Endothelial cell of umbilical vein (primary cell): ENCODE measurements around the gene ZBTB43. TPM values are rescaled to one million over a fixed set of nuclear protein-coding genes. Genes with fewer than 3 reads are reported as not detected.

Experiments
- BruUV-seq: library from RNA; stranded (reverse); fragments of 400-500 nt; replicated peaks from 2 replicates; lab custom pipeline; 2021; lab: Mats Ljungman, UMichigan
- CTCF ChIA-PET: fragments of 300-600, 350-600 bp; sonication (Branson Sonifier 250); formaldehyde crosslinking; loops from one replicate; lab custom pipeline; 2021; ENCODE audit warnings: antibody characterized with exemption, inconsistent platforms; lab: Charles Lee
- POLR2A ChIA-PET: fragments of 300-600, 350-600 bp; sonication (Branson Sonifier 250); formaldehyde crosslinking; loops from one replicate; lab custom pipeline; 2021; ENCODE audit warnings: antibody characterized with exemption, inconsistent platforms; lab: Charles Lee
- DNase-seq: peaks from one replicate; pipeline ENCODE4 v3.0.0-alpha.2; 2011; ENCODE audit warnings: low read depth, low spot score
- FAIRE-seq: peaks from 2 replicates; lab custom pipeline; 2011; peaks lifted over from hg19 to GRCh38; lab: Jason Lieb, UNC
- H2AFZ ChIP-seq: 2 replicates; pipeline ENCODE4 v1.6.0; 2012; ENCODE audit warnings: low read depth, low read length, control low read depth, inconsistent platforms
- H3K27ac ChIP-seq: 2 replicates; pipeline ENCODE4 v1.5.1; 2011; ENCODE audit warnings: low read depth, mild to moderate bottlenecking, control low read depth, low read length, moderate library complexity; ENCODE audit not compliant: insufficient read depth
- H3K27me3 ChIP-seq, 2 experiments: 2 replicates each; pipeline versions ENCODE4 v1.6.0 to v1.6.1; 2011; ENCODE audit warnings: low read length in 2 of 2, mixed read lengths in 1 of 2; ENCODE audit not compliant: control insufficient read depth in 2 of 2, insufficient read depth in 2 of 2
- H3K36me3 ChIP-seq, 2 experiments: 2 replicates in 1 of 2; 3 replicates in 1 of 2; pipeline ENCODE4 v1.5.1; 2011; ENCODE audit warnings: low read length in 2 of 2, mild to moderate bottlenecking in 1 of 2, moderate library complexity in 1 of 2; ENCODE audit not compliant: control insufficient read depth in 2 of 2, insufficient read depth in 2 of 2; ENCODE audit errors: extremely low read depth in 1 of 2
- H3K4me1 ChIP-seq: 3 replicates; pipeline ENCODE4 v1.5.1; 2011; ENCODE audit warnings: mild to moderate bottlenecking, low read length; ENCODE audit not compliant: control insufficient read depth, insufficient read depth; ENCODE audit errors: extremely low read depth
- H3K4me2 ChIP-seq: 2 replicates; pipeline ENCODE4 v1.6.1; 2011; ENCODE audit warnings: low read length, control low read depth, mixed read lengths; ENCODE audit not compliant: insufficient read depth
- H3K4me3 ChIP-seq, 3 experiments: fragments of 200-600 bp in 1 of 3; sonication (generic), shearing (Covaris generic) in 1 of 3; replicated peaks in 1 of 3; 2 replicates each; pipeline ENCODE4 v1.5.1; 2011 to 2016; ENCODE audit warnings: control low read depth in 3 of 3, low read length in 3 of 3, mild to moderate bottlenecking in 2 of 3, inconsistent platforms in 1 of 3, low read depth in 1 of 3, moderate library complexity in 1 of 3; ENCODE audit not compliant: insufficient read depth in 1 of 3
- H3K79me2 ChIP-seq: 2 replicates; pipeline ENCODE4 v1.6.0; 2012; ENCODE audit warnings: low read length, inconsistent platforms; ENCODE audit not compliant: control insufficient read depth, insufficient read depth
- H3K9ac ChIP-seq: replicated peaks from 2 replicates; pipeline ENCODE3; 2011; ENCODE audit warnings: low read length, control low read depth; ENCODE audit not compliant: insufficient read depth; ENCODE audit errors: extremely low read depth
- H3K9me1 ChIP-seq: replicated peaks from 3 replicates; pipeline ENCODE4 v1.6.0; 2011; ENCODE audit warnings: mild to moderate bottlenecking, low read length; ENCODE audit not compliant: control insufficient read depth, insufficient read depth; ENCODE audit errors: extremely low read depth
- H3K9me3 ChIP-seq: replicated peaks from 2 replicates; pipeline ENCODE4 v1.5.1; 2012; ENCODE audit warnings: low read length, inconsistent platforms; ENCODE audit not compliant: control insufficient read depth, insufficient read depth
- H4K20me1 ChIP-seq: replicated peaks from 2 replicates; pipeline ENCODE3; 2011; ENCODE audit warnings: mild to moderate bottlenecking, low read length; ENCODE audit not compliant: control insufficient read depth, insufficient read depth; ENCODE audit errors: extremely low read depth
- EZH2 ChIP-seq: IDR thresholded peaks from 2 replicates; pipeline ENCODE4 v1.6.1; 2012; ENCODE audit warnings: borderline replicate concordance, low read depth, mild to moderate bottlenecking, moderate library complexity, low read length, inconsistent platforms; ENCODE audit not compliant: severe bottlenecking
- FOS ChIP-seq: IDR thresholded peaks from 2 replicates; pipeline ENCODE4 v1.6.1; 2011; ENCODE audit warnings: mild to moderate bottlenecking, low read length, moderate library complexity, borderline replicate concordance; ENCODE audit not compliant: insufficient read depth
- GATA2 ChIP-seq: IDR thresholded peaks from 2 replicates; pipeline ENCODE4 v1.7.0; 2011; ENCODE audit warnings: low read depth, mild to moderate bottlenecking, moderate library complexity, mixed read lengths, low read length; ENCODE audit not compliant: insufficient read length, insufficient read depth
- JUN ChIP-seq: IDR thresholded peaks from 2 replicates; pipeline ENCODE4 v1.6.1; 2011; ENCODE audit warnings: borderline replicate concordance, low read depth; ENCODE audit not compliant: insufficient read length, insufficient read depth
- MAX ChIP-seq: IDR thresholded peaks from 2 replicates; pipeline ENCODE4 v1.6.1; 2011; ENCODE audit not compliant: insufficient read depth, insufficient read length
- MYC ChIP-seq: IDR thresholded peaks from one replicate; pipeline ENCODE4 v1.6.1; 2011; ENCODE audit warnings: mild to moderate bottlenecking, low read depth, low read length
- POLR2A ChIP-seq: IDR thresholded peaks from 2 replicates; pipeline ENCODE4 v1.6.1; 2012; ENCODE audit warnings: low read depth, mild to moderate bottlenecking, control low read depth, low read length
- POLR2AphosphoS5 ChIP-seq: IDR thresholded peaks from 2 replicates; pipeline ENCODE4 v1.6.1; 2012; ENCODE audit warnings: low read depth, mild to moderate bottlenecking, control low read depth, low read length, moderate library complexity; ENCODE audit not compliant: insufficient read depth
- dilution Hi-C: fragments of 300-500 bp; cut with MboI; formaldehyde crosslinking; loops from one replicate; pipeline ENCODE4 v1.15.0; 2019; ENCODE audit warnings: low sequenced_read_pairs; ENCODE audit not compliant: extremely low pct_ligation_motif_present
- intact Hi-C: fragments of 100-400 bp; cut with micrococcal nuclease; formaldehyde crosslinking; loops from one replicate; pipeline ENCODE4 v1.10.0; 2022
- polyA plus RNA-seq, 4 experiments: library from polyadenylated mRNA; depleted of rRNA in 3 of 4; stranded (reverse) in 3 of 4; unstranded in 1 of 4; fragments of >200 nt; gene quantifications; 2 replicates each; pipeline versions ENCODE4 v1.2.1 to v1.2.3, GENCODE V29; 2011 to 2012; ENCODE audit warnings: missing spikeins in 1 of 4
- total RNA-seq: library from RNA; stranded (reverse); gene quantifications from 2 replicates; pipeline ENCODE4 v1.2.3, GENCODE V29; 2021
- TF ChIP-seq, protein P1 (sequence below), 2 donors: IDR thresholded peaks; 1 replicate in 1 of 2; 2 replicates in 1 of 2; pipeline ENCODE4 v1.5.1; 2011; ENCODE audit warnings: low read length in 2 of 2, mild to moderate bottlenecking in 2 of 2, moderate library complexity in 2 of 2, control low read depth in 1 of 2, inconsistent platforms in 1 of 2, low read depth in 1 of 2; ENCODE audit not compliant: insufficient read depth in 1 of 2; ENCODE audit errors: extremely low read depth in 1 of 2

The ZBTB43 gene
- total and polyA plus RNA-seq, 2 donors (not counting 3 experiments of a cell fraction or from before 2014, with no cell fraction given) = 3.2 to 9.0 TPM

- ChIA-PET POLR2A (no interaction called here), CTCF (interaction anchor here (0.7 to 2.7 kb wide), 4 partner anchors 9 to 56 kb away, joined by 3 to 11 read pairs (median 6); partner anchors contain the start of genes RALGPS1 and ZBTB43)
- Histone ChIP-seq H3K27ac (no peak overlapping the region), H3K9me1 (no peaks in the 10 kb centered on the region), H4K20me1 (no peaks in the 10 kb centered on the region), H3K4me2 (no peak overlapping the region), H2AFZ (no peak overlapping the region), H3K4me3 (no peak overlapping the region), H3K79me2 (peaks cover 32% of the 10 kb centered on the region), H3K27me3 (peaks cover 26 to 33% of the 10 kb centered on the region in 2 experiments), H3K9me3 (no peaks in the 10 kb centered on the region), H3K9ac (no peak overlapping the region), H3K4me1 (peaks cover 16% of the 10 kb centered on the region), H3K36me3 (no peaks in the 10 kb centered on the region)
- TF ChIP-seq, protein P1, sequence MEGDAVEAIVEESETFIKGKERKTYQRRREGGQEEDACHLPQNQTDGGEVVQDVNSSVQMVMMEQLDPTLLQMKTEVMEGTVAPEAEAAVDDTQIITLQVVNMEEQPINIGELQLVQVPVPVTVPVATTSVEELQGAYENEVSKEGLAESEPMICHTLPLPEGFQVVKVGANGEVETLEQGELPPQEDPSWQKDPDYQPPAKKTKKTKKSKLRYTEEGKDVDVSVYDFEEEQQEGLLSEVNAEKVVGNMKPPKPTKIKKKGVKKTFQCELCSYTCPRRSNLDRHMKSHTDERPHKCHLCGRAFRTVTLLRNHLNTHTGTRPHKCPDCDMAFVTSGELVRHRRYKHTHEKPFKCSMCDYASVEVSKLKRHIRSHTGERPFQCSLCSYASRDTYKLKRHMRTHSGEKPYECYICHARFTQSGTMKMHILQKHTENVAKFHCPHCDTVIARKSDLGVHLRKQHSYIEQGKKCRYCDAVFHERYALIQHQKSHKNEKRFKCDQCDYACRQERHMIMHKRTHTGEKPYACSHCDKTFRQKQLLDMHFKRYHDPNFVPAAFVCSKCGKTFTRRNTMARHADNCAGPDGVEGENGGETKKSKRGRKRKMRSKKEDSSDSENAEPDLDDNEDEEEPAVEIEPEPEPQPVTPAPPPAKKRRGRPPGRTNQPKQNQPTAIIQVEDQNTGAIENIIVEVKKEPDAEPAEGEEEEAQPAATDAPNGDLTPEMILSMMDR (IDR thresholded peaks at IDR 0.05; ENCODE audit: extremely low read depth in 1 of 2, insufficient read depth in 1 of 2, low read depth in 1 of 2, low read length in 2 of 2) = no peak
- TF ChIP-seq EZH2 (no peak), JUN (no peak), MYC (no peak), POLR2A (no peak), MAX (no peak), FOS (no peak), POLR2AphosphoS5 (no peak), GATA2 (no peak)
- dilution Hi-C loops (no loop called here), intact Hi-C loops (no loop called here)
- DNase-seq = no peak
- FAIRE-seq = no peak
- BruUV-seq = no TSS peak
Measured at GRCh38 chr9:126859111-126859510, 54.3 kb downstream of the ZBTB43 start.
